Testis (tissue), 2 donors: ENCODE measurements around the gene LEMD3.

Source experiments
- POLR2A ChIP-seq: fragments of 450-650 bp; IDR thresholded peaks from one replicate; pipeline ENCODE4 v1.6.1; 2017; ENCODE audit warnings: antibody characterized with exemption, mild to moderate bottlenecking, moderate library complexity
- TF ChIP-seq, protein P1 (sequence below), 3 experiments: fragments of 450-650 bp in 2 of 3; fragments of 200-600 bp in 1 of 3; sonication (generic) in 1 of 3; IDR thresholded peaks; one replicate each; pipeline ENCODE4 v1.5.1; 2016 to 2019; ENCODE audit warnings: antibody characterized with exemption in 3 of 3, mild to moderate bottlenecking in 2 of 3, moderate library complexity in 1 of 3

GRCh38 chr12:65139389-65139788, 30.0 kb upstream of the LEMD3 start:
- TF ChIP-seq, protein P1, sequence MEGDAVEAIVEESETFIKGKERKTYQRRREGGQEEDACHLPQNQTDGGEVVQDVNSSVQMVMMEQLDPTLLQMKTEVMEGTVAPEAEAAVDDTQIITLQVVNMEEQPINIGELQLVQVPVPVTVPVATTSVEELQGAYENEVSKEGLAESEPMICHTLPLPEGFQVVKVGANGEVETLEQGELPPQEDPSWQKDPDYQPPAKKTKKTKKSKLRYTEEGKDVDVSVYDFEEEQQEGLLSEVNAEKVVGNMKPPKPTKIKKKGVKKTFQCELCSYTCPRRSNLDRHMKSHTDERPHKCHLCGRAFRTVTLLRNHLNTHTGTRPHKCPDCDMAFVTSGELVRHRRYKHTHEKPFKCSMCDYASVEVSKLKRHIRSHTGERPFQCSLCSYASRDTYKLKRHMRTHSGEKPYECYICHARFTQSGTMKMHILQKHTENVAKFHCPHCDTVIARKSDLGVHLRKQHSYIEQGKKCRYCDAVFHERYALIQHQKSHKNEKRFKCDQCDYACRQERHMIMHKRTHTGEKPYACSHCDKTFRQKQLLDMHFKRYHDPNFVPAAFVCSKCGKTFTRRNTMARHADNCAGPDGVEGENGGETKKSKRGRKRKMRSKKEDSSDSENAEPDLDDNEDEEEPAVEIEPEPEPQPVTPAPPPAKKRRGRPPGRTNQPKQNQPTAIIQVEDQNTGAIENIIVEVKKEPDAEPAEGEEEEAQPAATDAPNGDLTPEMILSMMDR (IDR thresholded peaks at IDR 0.05), result no peak
- no peak for TF ChIP-seq POLR2A
